ENCODE measurements around the gene C7. TPM values are rescaled to one million over a fixed set of nuclear protein-coding genes. Genes with fewer than 3 reads are reported as not detected.

The C7 gene
- total RNA-seq, 1 donor from 2014 or later, result 18.9 TPM

GRCh38 chr5:40987349-40987748 is 78.1 kb downstream of the C7 start:
- H3K4me3 Mint-ChIP-seq, result no peak overlapping the region
- no peaks in the 10 kb centered on the region for H3K36me3 Mint-ChIP-seq
- no peaks in the 10 kb centered on the region for H3K9me3 Mint-ChIP-seq

DNA sequence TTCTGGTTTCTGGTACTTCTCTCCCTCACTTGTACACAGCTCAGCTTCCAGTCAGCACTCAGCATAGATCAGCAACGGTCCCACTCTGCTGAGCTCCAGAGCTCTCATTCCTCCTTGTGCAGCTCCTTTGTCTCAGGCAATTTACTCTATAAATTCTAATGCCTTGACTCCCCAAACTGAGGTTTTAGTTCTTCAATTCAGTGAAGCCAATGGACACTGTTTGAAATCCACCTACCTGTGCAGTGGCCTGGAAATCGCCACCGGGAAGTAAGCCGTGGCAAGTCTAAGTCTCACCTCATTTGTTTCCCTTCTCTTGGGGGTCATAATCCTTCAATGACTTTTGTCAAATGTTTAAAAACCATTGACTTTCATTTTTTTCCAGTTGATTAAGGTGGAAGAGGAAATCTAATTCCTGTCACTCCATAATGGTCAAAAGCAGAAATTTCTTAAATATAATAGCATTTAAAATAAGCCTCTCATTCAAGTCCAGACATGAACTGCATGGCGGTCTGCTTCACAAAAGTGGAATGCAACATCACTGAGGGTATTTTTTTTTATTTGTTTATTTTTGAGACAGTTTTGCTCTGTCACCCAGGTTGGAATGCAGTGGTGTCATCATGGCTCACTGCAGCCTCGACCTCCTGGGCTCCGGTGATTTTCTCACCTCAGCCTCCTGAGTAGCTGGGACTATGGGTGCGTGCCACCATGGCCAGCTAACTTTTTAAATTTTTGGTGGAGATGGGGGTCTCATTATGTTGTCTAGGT is 79.6 kb downstream of the C7 start:
- H3K36me3 Mint-ChIP-seq, result no peaks in the 10 kb centered on the region
- TF ChIP-seq CTCF (conservative IDR thresholded peaks at IDR 0.05), result no peak
- no peak overlapping the region for H3K4me3 Mint-ChIP-seq
- no peak overlapping the region for H3K27ac Mint-ChIP-seq
- DNase-seq (ENCODE audit: extremely low spot score, unreplicated experiment), result no peak
- peaks cover 4% of the 10 kb centered on the region for H3K9me3 Mint-ChIP-seq
- peaks cover 26% of the 10 kb centered on the region for H3K4me1 Mint-ChIP-seq (ENCODE audit: unreplicated experiment)
- no peaks in the 10 kb centered on the region for H3K27me3 Mint-ChIP-seq

More at GRCh38 chr5:40987349-40987748, 78.1 kb downstream of the C7 start:
- DNase-seq (ENCODE audit: extremely low spot score, unreplicated experiment), result no peak
- peaks cover 22% of the 10 kb centered on the region for H3K4me1 Mint-ChIP-seq (ENCODE audit: unreplicated experiment)
- no peak for TF ChIP-seq CTCF (conservative IDR thresholded peaks at IDR 0.05)
- H3K27ac Mint-ChIP-seq, result no peak overlapping the region
- no peaks in the 10 kb centered on the region for H3K27me3 Mint-ChIP-seq

GRCh38 chr5:40991168-40991980 is 82.1 kb downstream of the C7 start:
- no peaks in the 10 kb centered on the region for H3K36me3 Mint-ChIP-seq
- DNase-seq (ENCODE audit: extremely low spot score, unreplicated experiment), result no peak
- TF ChIP-seq CTCF (conservative IDR thresholded peaks at IDR 0.05), result no peak
- H3K4me3 Mint-ChIP-seq, result no peak overlapping the region
- H3K27me3 Mint-ChIP-seq, result no peaks in the 10 kb centered on the region
- peaks cover 20% of the 10 kb centered on the region for H3K4me1 Mint-ChIP-seq (ENCODE audit: unreplicated experiment)
- no peak overlapping the region for H3K27ac Mint-ChIP-seq
- H3K9me3 Mint-ChIP-seq, result peaks cover 4% of the 10 kb centered on the region

DNA sequence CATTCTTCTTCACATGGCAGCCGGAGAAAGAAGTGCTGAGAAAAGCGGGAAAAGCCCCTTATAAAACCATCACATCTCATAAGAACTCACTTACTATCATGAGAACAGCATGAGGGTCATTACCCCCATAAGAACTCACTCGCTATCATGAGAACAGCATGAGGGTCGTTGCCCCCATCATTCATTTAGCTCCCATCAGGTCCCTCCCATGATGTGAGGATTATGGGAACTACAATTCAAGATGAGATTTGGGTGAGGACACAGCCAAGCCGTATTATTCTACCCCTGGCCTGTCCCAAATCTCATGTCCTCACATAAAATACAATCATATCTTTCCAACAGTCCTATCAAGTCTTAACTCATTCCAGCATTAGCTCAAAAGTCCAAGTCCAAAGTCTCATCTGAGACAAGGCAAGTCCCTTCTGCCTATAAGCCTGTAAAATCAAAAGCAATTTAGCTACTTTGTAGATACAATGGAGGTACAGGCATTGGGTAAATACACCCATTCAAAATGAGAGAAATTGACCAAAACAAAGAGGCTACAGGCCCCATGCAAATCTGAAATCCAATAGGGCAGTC is 82.8 kb downstream of the C7 start:
- Mint-ChIP-seq H3K9me3 (peaks cover 4% of the 10 kb centered on the region), H3K4me3 (no peak overlapping the region), H3K27ac (no peak overlapping the region), H3K4me1 (ENCODE audit: unreplicated experiment) (peaks cover 15% of the 10 kb centered on the region), H3K27me3 (no peaks in the 10 kb centered on the region), H3K36me3 (no peaks in the 10 kb centered on the region)
- TF ChIP-seq CTCF (conservative IDR thresholded peaks at IDR 0.05), result no peak
- no peak for DNase-seq (ENCODE audit: extremely low spot score, unreplicated experiment)

DNA sequence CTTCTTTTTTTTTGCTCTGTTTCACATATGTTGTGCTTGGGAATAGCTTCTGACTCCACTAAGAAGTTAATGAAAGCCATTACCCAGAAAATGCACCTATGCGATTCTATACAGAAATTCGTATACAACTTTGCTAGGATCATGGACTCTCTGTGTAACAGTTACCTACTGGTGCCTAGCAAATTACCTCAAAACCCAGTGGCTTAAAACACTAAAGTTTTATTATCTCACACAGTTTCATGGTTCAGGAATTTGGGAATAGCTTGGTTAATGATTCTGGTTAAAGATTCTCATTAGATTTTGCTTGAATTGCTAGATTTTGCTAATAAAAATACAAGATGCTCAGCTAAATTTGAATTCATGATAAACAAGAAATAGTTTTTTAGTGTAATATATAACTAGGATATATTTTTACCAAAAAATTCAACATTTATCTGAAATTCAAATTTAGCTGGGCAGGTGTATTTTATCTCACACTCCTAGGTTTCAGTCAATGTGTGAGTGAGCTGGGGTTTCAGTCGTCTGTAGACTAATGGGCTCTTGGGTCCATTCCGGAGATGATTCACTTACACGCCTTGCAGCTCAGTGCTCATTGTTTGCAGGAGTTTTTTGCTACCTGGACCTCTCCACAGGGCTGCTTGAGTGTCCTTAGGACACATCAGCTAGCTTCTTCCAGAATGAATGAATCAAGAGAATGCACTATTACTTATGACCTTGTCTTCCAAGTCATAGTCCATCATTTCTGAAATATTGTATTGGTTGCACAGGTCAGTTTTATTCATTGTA is 86.7 kb downstream of the C7 start:
- H3K27me3 Mint-ChIP-seq, result peaks cover 4% of the 10 kb centered on the region
- H3K4me3 Mint-ChIP-seq, result no peak overlapping the region
- peaks cover 15% of the 10 kb centered on the region for H3K4me1 Mint-ChIP-seq (ENCODE audit: unreplicated experiment)
- no peak for TF ChIP-seq CTCF (conservative IDR thresholded peaks at IDR 0.05)
- DNase-seq (ENCODE audit: extremely low spot score, unreplicated experiment), result no peak
- H3K36me3 Mint-ChIP-seq, result no peaks in the 10 kb centered on the region
- H3K9me3 Mint-ChIP-seq, result peaks cover 4% of the 10 kb centered on the region
- no peak overlapping the region for H3K27ac Mint-ChIP-seq
